GM12875 (cell line): ENCODE measurements around the gene PRM3.

Source experiments
- H3K4me3 ChIP-seq: one replicate; pipeline ENCODE4 v1.5.1; 2011; ENCODE audit warnings: low read depth, low read length, control low read depth
- CTCF ChIP-seq: IDR thresholded peaks from 2 replicates; pipeline ENCODE4 v1.5.1; 2011; ENCODE audit warnings: low read depth, mild to moderate bottlenecking, control low read depth, inconsistent platforms, low read length, moderate library complexity, borderline replicate concordance; ENCODE audit not compliant: insufficient read depth

Gene PRM3

DNA sequence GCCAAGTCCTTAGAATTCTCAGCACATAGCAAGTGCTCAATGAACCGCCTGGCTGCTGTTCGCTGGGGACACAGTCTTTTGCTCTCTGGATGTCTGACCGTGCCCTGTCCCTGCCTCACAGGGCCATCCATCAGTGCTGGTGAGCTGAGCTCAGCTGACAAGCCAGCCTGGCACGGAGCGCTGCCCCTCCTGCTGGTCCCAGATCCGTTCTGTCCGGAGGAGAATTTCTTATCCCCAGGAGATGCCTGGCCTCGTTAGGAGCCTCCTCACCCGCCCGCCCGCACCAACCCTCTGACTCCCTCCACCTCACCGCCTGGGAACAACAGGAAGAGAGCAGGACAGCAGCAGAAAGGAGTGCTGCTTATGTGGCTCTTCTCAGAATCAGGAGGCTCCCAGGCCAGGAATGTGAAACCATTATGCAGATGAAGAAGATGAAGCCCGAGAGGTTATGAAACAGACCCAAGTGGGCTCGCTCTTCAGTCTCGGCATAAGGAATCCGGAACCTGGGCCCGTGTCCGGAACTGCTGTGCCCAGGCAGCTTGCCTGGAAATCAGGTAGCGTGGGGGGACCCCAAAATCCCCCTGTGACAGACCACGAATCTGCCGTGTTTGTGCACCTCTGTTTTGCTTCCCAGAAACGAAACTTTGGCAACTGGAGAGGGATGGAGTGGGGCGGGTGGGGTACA lies 43.0 kb upstream of the PRM3 start:
- no peak for TF ChIP-seq CTCF
- no peak overlapping the region for H3K4me3 ChIP-seq

DNA sequence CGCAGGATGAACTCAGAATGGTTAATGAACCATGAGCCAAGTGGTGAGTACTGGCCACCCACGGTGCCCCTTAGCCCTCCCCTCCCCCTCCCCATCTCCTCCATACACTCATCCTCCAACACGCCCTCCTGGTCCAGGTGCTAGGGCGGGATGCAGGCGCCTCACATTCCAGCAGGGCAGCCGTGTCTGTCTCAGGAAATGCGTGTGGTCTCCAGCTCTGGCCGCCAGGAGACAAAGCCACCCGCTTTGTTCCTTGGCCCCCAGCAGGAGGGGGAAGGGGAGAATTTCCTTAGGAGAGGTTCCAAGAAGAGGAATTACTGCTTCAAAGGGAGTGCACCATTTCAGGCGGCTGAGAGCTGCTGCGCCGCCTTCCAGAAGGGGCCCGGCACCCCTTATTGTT lies 42.1 kb upstream of the PRM3 start:
- H3K4me3 ChIP-seq: no peak overlapping the region
- no peak for TF ChIP-seq CTCF

GRCh38 chr16:11314309-11314894 lies 41.0 kb upstream of the PRM3 start:
- H3K4me3 ChIP-seq: no peak overlapping the region
- no peak for TF ChIP-seq CTCF

DNA sequence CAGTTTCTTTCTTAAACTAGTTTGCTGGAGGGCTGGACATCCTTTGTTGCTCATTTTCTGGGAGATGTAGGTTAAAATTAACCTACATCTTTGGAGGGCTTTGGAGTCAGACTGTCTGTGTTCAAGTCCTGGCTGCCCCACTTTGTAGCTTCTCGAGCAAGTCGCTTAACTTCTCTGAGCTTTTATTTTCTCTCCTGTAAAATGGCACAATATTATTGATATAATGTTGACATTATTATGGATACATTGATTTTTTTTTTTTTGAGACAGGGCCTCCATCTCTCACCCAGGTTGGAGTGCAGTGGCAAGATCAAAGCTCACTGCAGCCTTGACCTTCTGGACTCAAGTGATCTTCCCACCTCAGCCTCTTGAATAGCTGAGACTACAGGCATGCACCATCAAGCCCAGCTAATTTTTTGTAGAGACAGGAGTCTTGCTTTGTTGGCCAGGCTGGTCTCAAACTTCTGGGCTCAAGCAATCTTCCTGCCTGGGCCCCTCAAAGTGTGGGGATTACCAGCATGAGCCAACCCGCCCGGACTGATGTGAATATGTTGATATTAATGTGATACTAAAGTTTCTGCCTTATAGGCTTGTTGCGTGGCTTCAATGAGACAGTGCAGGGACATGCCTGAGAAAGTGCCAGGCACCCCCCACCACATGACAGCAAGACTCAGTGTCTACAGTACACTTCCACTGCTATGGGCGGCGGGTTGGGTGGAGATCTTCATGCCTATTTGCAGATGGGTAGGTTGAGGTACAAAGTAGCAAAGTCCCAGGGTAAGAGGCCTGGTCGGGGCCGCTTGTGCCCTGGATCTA lies 40.3 kb upstream of the PRM3 start:
- no peak for TF ChIP-seq CTCF
- no peak overlapping the region for H3K4me3 ChIP-seq

GRCh38 chr16:11312718-11313492 lies 39.5 kb upstream of the PRM3 start:
- no peak overlapping the region for H3K4me3 ChIP-seq
- TF ChIP-seq CTCF: no peak

DNA sequence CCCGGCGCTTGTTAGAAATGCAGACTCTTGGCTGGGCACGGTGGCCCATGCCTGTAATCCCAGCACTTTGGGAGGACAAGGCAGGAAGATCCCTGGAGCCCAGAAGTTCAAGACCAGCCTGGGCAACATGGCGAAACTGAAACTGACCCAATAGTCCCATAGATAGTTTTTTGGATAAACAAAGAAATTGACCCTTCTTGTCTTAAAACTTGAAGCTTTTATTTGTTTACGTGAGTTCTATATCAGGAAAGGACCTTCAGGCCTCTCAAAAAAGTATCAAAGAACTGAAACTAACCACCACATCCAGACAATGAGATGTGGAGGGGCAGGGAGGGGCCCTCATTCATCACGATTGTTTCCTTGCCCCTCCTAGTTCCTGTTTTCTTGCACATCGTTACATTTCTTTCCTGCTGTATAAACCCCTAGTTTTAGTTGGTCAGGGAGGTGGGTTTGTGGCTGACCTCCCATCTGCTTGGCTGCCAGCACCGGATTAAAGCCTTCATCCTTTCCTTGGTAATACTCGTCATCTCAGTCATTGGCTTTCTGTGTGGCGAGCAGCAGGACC lies 37.6 kb upstream of the PRM3 start:
- TF ChIP-seq CTCF: no peak
- no peak overlapping the region for H3K4me3 ChIP-seq
